Choroid plexus epithelial cell (primary cell): ENCODE data around the gene LPP.

Source experiments
- DNase-seq: peaks from one replicate; pipeline ENCODE4 v3.0.0-alpha.2; 2010; ENCODE audit warnings: low read depth
- H3K4me3 ChIP-seq: 2 replicates; pipeline ENCODE4 v1.5.1; 2011; ENCODE audit warnings: low read depth, mild to moderate bottlenecking, control low read depth, low read length, moderate library complexity
- TF ChIP-seq, protein P1 (sequence below): conservative IDR thresholded peaks from 2 replicates; pipeline ENCODE4 v1.5.1; 2011; ENCODE audit warnings: low read depth, mild to moderate bottlenecking, control low read depth, inconsistent platforms, low read length, moderate library complexity

Gene LPP

DNA sequence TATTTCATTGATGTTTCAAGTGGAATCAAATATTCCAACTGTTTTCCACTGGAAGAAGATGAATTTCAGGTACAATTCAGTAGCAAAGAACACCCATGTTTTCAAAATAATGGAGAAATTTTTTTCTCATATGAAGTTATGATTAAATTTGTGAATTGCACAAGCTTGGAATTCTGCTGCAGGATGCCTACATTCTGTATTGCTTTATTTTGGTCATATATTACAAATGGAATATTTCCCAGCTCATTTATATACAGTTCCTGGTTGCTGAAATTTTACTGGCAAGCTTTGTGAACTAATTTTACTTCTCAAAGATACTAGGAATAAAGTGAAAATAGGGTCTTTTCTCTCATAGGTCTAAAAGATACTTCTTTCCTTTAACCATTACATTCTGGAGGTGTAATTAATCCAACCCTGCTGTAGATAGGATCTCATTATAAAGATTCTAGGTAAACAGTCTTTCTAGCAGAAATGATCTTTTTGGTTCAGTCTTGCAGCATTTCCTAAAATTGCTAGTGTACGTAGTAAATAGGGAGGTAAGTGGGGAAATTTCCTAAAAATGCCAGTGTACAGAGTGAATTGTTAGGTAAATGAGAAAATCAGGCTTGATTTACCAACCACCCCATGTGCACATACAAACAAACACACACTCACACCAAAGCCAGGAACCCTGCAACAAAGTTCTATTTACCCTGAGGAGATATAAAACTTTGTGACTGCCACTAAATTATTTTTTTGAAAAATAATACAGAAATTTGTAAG is 624.3 kb downstream of the LPP start:
- no peak overlapping the region for H3K4me3 ChIP-seq
- no peak for DNase-seq
- TF ChIP-seq, protein P1, sequence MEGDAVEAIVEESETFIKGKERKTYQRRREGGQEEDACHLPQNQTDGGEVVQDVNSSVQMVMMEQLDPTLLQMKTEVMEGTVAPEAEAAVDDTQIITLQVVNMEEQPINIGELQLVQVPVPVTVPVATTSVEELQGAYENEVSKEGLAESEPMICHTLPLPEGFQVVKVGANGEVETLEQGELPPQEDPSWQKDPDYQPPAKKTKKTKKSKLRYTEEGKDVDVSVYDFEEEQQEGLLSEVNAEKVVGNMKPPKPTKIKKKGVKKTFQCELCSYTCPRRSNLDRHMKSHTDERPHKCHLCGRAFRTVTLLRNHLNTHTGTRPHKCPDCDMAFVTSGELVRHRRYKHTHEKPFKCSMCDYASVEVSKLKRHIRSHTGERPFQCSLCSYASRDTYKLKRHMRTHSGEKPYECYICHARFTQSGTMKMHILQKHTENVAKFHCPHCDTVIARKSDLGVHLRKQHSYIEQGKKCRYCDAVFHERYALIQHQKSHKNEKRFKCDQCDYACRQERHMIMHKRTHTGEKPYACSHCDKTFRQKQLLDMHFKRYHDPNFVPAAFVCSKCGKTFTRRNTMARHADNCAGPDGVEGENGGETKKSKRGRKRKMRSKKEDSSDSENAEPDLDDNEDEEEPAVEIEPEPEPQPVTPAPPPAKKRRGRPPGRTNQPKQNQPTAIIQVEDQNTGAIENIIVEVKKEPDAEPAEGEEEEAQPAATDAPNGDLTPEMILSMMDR = no peak

DNA sequence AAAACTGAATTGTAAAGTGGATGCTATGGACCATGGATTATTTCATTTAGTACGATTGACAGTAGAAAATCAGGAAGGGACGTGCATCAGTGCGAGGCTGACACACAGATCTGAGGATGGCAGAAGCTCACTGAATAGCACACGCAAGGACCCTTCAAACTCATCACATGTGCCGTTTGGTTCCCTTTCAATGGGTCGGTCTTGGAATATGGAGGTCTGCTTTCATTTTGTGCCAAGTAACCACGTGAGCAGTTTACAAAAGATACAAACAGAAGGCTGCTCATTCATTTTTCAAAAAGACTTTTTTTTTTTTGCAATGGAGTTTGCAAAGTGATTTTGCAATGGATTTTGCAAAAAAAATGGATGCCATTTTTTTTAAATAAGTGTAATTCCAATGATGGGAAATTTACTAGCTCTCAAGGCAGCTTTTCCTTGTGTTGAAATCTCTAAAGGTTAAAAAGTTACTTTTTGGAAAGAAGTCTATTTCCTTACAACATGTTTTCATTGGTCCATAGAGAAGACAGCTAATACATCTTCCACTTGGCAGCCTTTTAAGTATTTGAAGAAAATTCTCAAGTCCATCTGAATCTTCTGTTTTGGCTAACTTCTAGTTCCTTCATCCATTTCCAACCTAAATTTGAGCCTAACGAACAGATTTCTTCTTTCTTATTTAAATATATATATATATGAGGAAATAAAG is 625.5 kb downstream of the LPP start:
- DNase-seq = no peak
- no peak overlapping the region for H3K4me3 ChIP-seq
- TF ChIP-seq, protein P1 = no peak

DNA sequence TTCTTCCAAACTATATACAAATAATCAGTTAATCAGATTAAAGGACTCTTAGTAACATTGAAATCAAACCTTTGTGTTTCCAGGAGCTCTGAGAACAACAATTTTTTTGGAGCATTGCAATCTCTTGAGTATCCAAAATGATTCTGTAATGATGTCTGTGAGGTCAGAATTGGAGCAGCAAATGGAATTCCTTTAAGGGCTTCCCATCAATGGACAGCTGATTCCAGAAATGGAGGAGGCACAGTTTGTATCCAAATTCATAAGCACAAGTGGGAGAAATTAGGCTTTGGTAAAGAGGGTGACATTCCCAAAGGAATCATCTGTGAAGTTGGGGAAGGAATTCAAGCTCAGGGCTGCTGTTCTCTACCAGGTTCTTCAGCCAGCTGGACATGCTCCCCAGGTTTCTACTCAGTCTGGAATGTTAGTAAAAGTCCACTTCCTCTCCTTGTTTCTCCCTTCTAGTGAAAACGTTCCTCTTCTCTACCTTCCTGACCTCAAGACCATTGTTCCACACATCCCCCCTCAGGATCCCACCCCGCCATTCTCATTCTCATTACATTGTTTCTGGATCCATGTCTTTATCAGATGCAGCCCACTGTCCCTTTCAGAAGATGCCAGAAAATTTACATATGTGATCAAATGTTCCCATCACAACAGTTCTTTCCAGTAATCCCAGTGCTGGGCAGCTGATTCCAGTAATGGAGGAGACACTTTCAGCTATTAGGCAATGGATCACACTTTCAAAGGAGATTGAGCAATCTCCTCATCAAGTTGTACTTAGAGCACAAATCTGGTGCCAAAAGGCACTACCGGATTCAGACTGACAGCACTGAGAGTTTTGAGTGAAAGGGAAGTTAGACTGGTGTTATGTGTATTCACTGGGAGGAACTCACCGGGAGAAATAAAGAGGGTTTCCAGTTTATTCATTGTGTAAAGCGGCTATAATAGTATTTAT is 626.5 kb downstream of the LPP start:
- TF ChIP-seq, protein P1 = no peak
- DNase-seq = peak; percentile 88
- H3K4me3 ChIP-seq = no peak overlapping the region

DNA sequence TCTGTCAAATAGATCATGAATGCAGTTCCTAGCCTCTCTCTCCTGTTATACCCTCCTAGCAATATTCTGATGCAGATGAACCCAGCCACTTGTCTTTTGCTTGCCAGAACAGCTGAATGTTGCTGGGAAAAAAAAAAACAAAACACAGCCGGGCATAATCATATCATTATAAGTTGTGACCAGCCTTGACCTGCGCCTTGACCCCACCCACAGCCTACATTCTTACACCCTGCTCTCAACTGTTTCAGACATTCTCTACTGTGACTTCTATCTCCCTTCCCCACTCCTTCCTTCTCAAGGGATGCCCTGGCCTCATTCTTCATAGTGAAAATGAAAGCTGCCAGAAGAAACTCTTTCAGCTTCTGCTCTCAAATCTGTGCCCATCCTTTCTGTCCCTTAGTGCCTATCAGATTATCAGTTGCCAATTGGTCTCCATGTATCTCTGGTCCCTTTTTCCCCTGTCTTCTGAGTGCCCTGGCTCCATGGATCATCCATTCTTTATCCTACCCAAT is 628.7 kb downstream of the LPP start:
- no peak overlapping the region for H3K4me3 ChIP-seq
- no peak for DNase-seq
- TF ChIP-seq, protein P1 = no peak

DNA sequence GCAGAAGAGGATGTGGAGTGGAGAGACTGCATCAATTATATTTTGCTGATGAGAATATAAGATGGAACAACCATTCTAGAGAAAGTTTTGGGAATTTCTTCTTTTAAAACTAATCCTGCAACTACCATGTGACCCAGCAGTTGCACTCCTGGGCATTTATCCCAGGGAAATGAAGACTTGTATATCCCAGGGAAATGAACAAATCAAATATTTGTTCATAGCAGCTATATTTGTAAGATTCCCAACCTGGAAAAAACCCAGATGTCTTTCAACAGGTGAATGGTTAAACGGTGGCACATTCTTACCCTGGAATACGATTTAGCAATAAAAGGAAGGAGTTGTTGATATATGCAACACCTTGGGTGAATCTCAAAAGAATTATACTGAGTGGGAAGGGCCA is 632.5 kb downstream of the LPP start:
- TF ChIP-seq, protein P1 = no peak
- no peak overlapping the region for H3K4me3 ChIP-seq
- DNase-seq = no peak

DNA sequence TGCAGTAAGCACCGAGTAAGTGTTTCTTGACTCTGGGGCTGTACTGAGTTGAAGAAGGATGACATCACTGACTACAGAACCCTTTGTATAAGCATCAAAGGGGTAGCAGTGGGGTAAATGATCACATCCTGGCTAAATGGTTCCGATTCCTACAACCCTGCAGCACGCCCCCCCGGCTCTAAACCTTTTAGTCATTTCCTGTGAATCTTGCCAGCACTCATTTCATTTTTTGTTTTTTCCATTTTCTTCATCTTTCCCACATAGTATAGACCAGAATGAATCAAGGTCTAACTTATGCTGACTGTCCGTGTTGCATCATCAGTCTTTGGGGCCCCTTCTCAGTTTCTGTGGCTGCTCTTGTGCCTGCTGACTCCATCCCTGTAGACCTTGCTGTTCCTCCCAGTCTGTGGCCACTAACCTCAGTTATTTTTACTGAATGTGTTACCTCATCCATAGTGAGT is 634.7 kb downstream of the LPP start:
- DNase-seq = peak; percentile 99
- TF ChIP-seq, protein P1 = no peak
- no peak overlapping the region for H3K4me3 ChIP-seq
